MCF 10A (cell line): ENCODE measurements around the gene RUSC1. TPM values are rescaled to one million over a fixed set of nuclear protein-coding genes. Genes with fewer than 3 reads are reported as not detected.

Experiments
- BruUV-seq: library from RNA; stranded (reverse); fragments of 400-500 nt; replicated peaks from 2 replicates; lab custom pipeline; 2021; lab: Mats Ljungman, UMichigan
- CTCF ChIA-PET: fragments of 300-600 bp; sonication (Branson Sonifier 250); formaldehyde crosslinking; extraction: SDS; loops from one replicate; lab custom pipeline; 2021; ENCODE audit warnings: antibody characterized with exemption, inconsistent platforms; lab: Yijun Ruan, JAX
- POLR2A ChIA-PET: fragments of 300-600, 350-650 bp; sonication (Branson Sonifier 250); formaldehyde crosslinking; extraction: SDS; loops from one replicate; lab custom pipeline; 2020; ENCODE audit warnings: antibody characterized with exemption, inconsistent platforms; lab: Yijun Ruan, JAX
- DNase-seq: peaks from one replicate; pipeline ENCODE4 v3.0.0-alpha.2; 2018; ENCODE audit not compliant: unreplicated experiment
- H3K27ac Mint-ChIP-seq: one replicate; pipeline ENCODE4 v1.8.0; 2022; ENCODE audit warnings: mild to moderate bottlenecking, low read depth, mixed read lengths; ENCODE audit not compliant: unreplicated experiment
- H3K27me3 Mint-ChIP-seq: one replicate; pipeline ENCODE4 v1.8.0; 2022; ENCODE audit warnings: mixed read lengths; ENCODE audit not compliant: insufficient read depth, unreplicated experiment
- H3K36me3 Mint-ChIP-seq: one replicate; pipeline ENCODE4 v1.8.0; 2022; ENCODE audit warnings: mild to moderate bottlenecking, moderate library complexity, mixed read lengths; ENCODE audit not compliant: insufficient read depth, unreplicated experiment
- H3K4me1 Mint-ChIP-seq: one replicate; pipeline ENCODE4 v1.8.0; 2022; ENCODE audit warnings: mixed read lengths; ENCODE audit not compliant: insufficient read depth, unreplicated experiment
- H3K4me3 Mint-ChIP-seq: one replicate; pipeline ENCODE4 v1.8.0; 2022; ENCODE audit warnings: mild to moderate bottlenecking, moderate library complexity, mixed read lengths; ENCODE audit not compliant: unreplicated experiment
- H3K9me3 Mint-ChIP-seq: one replicate; pipeline ENCODE4 v1.8.0; 2022; ENCODE audit warnings: mixed read lengths; ENCODE audit not compliant: unreplicated experiment
- CTCF ChIP-seq: fragments of 200-600 bp; IDR thresholded peaks from one replicate; pipeline ENCODE4 v1.8.0; 2022; ENCODE audit warnings: antibody characterized with exemption, mild to moderate bottlenecking; ENCODE audit not compliant: unreplicated experiment
- intact Hi-C: fragments of 100-400 bp; cut with micrococcal nuclease; formaldehyde crosslinking; loops from 2 replicates; pipeline ENCODE4 v1.14.1; 2022
- total RNA-seq: library from RNA; stranded (reverse); gene quantifications from 2 replicates; pipeline ENCODE4 v1.2.3, GENCODE V29; 2022

The RUSC1 gene
- total RNA-seq, 1 experiment from 2014 or later = 19.5 TPM

- no TSS peak for BruUV-seq
- ChIA-PET POLR2A (interaction anchor here (0.6 to 10.5 kb wide), 37 partner anchors 10 to 365 kb away, joined by 3 to 103 read pairs (median 5); partner anchors contain the start of genes ASH1L, CLK2, ENTREP3 and FDPS), CTCF (interaction anchor here (0.6 to 10.2 kb wide), 29 partner anchors 10 to 555 kb away, joined by 3 to 163 read pairs (median 4); partner anchors contain the start of genes CLK2 and FDPS)
- Mint-ChIP-seq H3K36me3 (peaks cover 32% of the 10 kb centered on the region), H3K27ac (peak overlapping the region; percentile 55), H3K4me1 (peaks cover 30% of the 10 kb centered on the region), H3K9me3 (no peaks in the 10 kb centered on the region), H3K27me3 (no peaks in the 10 kb centered on the region), H3K4me3 (peak overlapping the region; percentile 90)
- intact Hi-C loops = loop anchor here (1.0 to 5.0 kb wide), 7 partner anchors 15 to 325 kb away; partner anchors contain the start of genes FDPS, HCN3 and THBS3
- no peak for TF ChIP-seq CTCF
- DNase-seq = peak; percentile 94
Observed at GRCh38 chr1:155323729-155324036, 3.0 kb downstream of the RUSC1 start.

GRCh38 chr1:155324037-155324716 lies 3.5 kb downstream of the RUSC1 start:
- intact Hi-C loops = loop anchor here (1.0 to 5.0 kb wide), 3 partner anchors 47 to 268 kb away; partner anchors contain the start of gene HCN3
- BruUV-seq = no TSS peak
- peak overlapping the region; percentile 55 for H3K27ac Mint-ChIP-seq
- ChIA-PET CTCF (interaction anchor here (0.6 to 10.2 kb wide), 30 partner anchors 11 to 353 kb away, joined by 3 to 163 read pairs (median 4); partner anchors contain the start of genes CLK2, FDPS and KRTCAP2), POLR2A (interaction anchor here (0.6 to 10.5 kb wide), 37 partner anchors 9 to 845 kb away, joined by 3 to 103 read pairs (median 5); partner anchors contain the start of genes ASH1L, CLK2, ENTREP3 and FDPS)
- H3K36me3 Mint-ChIP-seq = peaks cover 32% of the 10 kb centered on the region
- H3K4me3 Mint-ChIP-seq = peak overlapping the region; percentile 90
- H3K4me1 Mint-ChIP-seq = peaks cover 30% of the 10 kb centered on the region
- no peak for TF ChIP-seq CTCF
- peak; percentile 99 for DNase-seq
- H3K27me3 Mint-ChIP-seq = no peaks in the 10 kb centered on the region
- H3K9me3 Mint-ChIP-seq = no peaks in the 10 kb centered on the region

- H3K36me3 Mint-ChIP-seq = peaks cover 33% of the 10 kb centered on the region
- BruUV-seq = no TSS peak
- TF ChIP-seq CTCF = peak; percentile 25
- no peaks in the 10 kb centered on the region for H3K9me3 Mint-ChIP-seq
- H3K27ac Mint-ChIP-seq = peak overlapping the region; percentile 55
- CTCF ChIA-PET = interaction anchor here (0.5 to 10.2 kb wide), 18 partner anchors 12 to 1101 kb away, joined by 3 to 163 read pairs (median 4); partner anchors contain the start of genes FDPS and KRTCAP2
- H3K4me1 Mint-ChIP-seq = peaks cover 28% of the 10 kb centered on the region
- DNase-seq = peak; percentile 50
- peak overlapping the region; percentile 90 for H3K4me3 Mint-ChIP-seq
- intact Hi-C loops = loop anchor here (1.0 to 5.0 kb wide), 3 partner anchors 48 to 267 kb away; partner anchors contain the start of gene HCN3
- no peaks in the 10 kb centered on the region for H3K27me3 Mint-ChIP-seq
- POLR2A ChIA-PET = interaction anchor here (0.6 to 10.5 kb wide), 22 partner anchors 14 to 846 kb away, joined by 3 to 103 read pairs (median 6); partner anchors contain the start of genes ASH1L, CLK2, ENTREP3 and FDPS
Observed at GRCh38 chr1:155324717-155325602, 4.3 kb downstream of the RUSC1 start.
